NCI-H128 (cell line): ENCODE data around the gene ORC3.
"Not testable (repeated sequence)": the region's sequence is repeated elsewhere in the genome, so short reads cannot be mapped to it uniquely, and the experiment has no call there.

Source experiments
- DNase-seq: peaks from one replicate; lab custom pipeline; 2025; ENCODE audit not compliant: unreplicated experiment; lab: John Stamatoyannopoulos, UW

ORC3 gene

GRCh38 chr6:87690441-87690840 lies 100.5 kb downstream of the ORC3 start:
- no peak for DNase-seq

GRCh38 chr6:87692086-87692485 lies 102.2 kb downstream of the ORC3 start:
- no peak for DNase-seq

DNA sequence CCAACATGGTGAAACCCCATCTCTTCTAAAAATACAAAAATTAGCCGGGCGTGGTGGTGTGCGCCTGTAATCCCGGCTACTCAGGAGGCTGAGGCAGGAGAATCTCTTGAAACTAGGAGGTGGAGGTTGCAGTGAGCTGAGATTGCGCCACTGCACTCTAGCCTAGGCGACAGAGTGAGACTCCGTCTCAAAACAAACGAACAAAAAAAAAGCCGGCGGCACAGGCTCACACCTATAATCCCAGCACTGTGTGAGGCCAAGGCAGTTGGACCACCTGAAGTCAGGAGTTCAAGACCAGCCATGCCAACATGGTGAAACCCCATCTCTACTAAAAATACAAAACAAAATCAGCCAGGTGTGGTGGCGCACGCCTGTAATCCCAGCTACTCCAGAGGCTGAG lies 106.9 kb downstream of the ORC3 start:
- not testable (repeated sequence) for DNase-seq

- no peak for DNase-seq
Measured at GRCh38 chr6:87697581-87698546, 107.9 kb downstream of the ORC3 start.

DNA sequence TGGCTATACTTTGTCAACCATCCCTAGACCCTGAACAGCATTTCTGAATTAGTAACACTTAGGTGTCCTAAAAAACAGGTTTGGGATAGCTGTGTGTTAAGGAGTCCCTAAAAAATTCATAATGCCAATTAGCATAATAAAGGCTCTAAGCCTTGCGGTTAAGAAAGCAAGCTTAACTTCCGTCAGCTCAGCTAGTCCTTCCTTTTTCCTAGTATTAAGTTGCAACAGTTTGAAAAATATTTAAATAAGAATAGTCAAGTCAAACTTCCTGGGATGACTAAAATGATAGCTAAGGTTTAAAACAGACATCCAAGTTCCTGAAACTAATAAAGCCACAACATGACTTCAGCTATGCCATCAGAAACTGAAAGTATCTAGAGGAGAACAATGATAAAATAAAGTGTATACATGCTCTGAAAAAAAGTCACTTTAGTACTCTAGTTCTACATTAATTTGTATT lies 108.6 kb downstream of the ORC3 start:
- no peak for DNase-seq

DNA sequence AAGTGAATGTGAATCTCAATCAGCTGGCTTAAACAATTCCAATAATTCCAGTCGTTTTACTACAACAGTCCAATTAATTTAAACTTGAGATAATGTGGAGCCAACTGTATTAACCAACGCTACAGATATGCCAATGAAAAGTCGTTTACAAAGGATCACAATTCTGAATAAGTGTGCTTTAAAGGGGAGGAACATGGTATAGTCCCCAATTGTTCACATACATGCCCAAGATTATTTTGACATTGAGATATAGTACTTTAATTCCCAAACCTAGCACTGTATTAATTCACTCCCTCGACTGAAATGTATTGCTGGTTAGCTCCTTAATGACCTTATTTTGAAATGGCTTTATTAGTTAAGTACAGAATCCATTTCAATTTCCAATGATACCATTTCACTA lies 109.6 kb downstream of the ORC3 start:
- DNase-seq: no peak

DNA sequence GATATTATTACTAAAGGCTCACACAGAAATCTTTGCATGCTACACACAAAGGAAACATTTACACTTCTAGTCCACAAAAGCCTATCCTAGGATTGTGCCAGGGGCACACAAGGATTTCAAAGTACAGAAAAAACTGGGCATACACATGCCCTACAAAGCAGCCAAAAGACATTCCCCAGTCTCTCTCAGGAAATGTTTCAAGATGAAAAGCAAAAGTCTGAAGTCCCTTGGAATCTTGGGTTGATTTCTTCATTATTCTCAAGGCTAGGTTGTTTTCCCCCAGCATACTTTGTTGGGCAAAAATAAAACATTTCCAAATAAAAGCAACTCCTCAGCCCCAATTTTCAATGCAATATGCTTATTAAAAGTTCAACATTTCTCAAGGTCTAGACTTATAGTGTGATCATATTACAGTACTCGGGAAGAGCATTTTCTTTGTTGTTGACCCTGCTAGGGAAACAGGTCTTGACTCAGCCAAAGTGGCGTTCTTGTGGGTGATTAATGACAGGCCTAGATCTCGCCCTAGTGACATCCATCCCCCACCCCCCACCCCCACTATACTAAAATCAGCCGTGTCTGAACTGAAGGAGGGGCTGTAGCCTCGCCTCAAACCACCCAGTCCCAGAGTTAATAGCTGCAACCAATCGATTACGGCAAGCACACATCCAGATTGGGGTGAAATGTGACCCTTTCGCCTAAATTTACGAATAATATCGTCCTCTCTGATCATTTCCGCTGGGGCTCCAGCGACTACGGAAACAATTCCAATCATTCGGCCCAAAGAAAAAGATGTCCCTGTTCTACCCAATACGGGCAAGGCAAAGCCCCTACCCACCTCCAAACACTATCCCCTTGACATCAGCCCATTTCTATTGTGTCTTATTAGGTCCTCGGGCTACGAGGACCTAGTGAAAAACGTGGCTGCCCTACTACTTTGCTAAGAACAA lies 110.7 kb downstream of the ORC3 start:
- peak; percentile 19 for DNase-seq

- no peak for DNase-seq
Measured at GRCh38 chr6:87701344-87701675, 111.4 kb downstream of the ORC3 start.

DNA sequence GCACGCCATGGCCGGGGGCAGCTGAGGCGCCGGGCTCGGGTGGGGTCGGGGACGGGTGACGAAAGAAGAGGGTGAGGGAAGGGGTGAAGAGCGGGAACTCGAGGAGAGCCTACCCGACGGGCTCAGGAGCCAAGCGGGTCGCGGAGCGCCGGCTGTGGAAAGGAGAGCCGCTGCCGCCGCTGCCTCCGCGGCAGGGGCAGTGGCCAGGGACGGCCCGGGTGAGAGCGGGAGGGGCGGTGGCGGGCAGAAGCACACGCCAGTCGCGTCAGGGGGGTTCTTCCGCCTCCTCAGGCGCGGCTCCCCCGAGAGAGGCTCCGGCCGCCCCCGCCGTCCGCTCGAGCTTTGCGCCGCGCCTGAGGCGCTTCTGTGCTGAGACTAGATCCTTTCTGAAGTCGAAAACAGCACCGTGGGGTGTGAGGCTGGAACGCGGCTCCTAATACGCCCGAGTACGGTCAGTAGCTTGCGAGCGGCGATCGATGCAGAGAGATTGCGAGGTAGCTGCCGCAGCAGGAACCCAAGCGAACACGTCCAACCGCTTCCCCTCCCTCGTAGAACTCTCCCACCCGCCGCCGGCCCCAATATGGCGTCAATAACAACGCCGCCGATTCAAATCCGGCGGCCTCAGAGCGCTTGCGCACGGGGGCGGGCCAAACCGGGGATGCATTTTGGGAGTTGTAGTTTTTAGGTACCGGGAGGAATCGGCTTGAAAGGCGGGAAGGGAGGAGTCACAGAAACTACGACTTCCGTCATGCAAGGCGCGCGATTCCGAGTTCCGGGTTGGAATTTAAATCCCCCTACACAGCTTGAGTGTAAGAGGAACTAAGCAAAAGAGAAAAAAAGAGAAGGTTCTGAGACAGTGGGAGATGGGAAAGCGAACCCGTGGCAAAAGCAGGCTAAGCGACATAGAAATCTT lies 112.0 kb downstream of the ORC3 start, which contains the start of gene AKIRIN2:
Gene AKIRIN2, minus strand, starts transcription at position 558 of the 913 bp plus-strand sequence. Its CDS starts 549 bp downstream, at position 9.
- peak; percentile 98 for DNase-seq

- no peak for DNase-seq
Measured at GRCh38 chr6:87702589-87702945, 112.6 kb downstream of the ORC3 start.

DNA sequence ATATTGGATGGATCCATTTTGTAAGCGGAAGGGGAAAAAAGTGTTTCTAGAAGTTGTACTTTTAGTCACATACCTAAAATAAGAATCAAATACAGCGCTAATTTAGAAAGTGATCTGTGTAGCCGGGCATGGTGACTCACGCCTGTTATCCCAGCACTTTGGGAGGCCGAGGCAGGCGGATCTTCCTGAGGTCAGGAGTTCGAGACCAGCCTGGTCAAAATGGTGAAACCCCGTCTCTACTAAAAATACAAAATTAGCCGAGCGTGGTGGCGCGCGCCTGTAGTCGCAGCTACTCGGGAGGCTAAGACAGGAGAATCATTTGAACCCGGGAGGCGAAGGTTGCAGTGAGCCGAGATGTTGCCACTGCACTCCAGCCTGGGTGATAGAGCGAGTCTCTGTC lies 113.1 kb downstream of the ORC3 start:
- not testable (repeated sequence) for DNase-seq

DNA sequence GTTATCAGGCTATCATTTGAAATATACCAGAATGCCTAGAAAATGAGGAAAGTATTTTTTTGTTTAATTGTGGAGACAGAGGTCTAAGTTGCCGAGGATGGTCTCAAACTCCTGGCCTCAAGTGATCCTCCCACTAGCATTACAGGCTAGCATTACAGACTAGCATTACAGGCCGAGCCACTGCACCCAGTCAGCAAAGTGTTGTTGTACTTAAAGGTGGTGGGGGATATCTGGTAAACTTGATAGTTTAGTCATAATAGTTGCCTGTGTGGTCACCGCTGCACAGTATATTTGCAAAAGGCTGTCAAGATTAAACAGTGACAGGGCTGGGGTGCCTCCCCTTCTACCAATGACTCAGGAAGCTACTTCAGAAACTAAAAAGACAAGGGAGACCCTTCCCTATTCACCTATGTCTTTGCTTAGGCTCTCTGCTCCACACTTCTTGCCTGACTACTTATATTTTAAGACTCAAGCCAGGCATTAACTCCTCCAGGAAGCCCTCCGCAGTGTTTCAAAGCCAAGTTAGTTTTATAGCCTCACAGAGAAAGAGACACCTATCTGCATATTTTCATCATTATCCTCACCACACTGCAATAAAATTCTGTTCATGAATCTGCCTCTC lies 115.2 kb downstream of the ORC3 start:
- no peak for DNase-seq

GRCh38 chr6:87706187-87706966 lies 116.4 kb downstream of the ORC3 start:
- DNase-seq: no peak

- DNase-seq: not testable (repeated sequence)
Measured at GRCh38 chr6:87708581-87709427, 118.9 kb downstream of the ORC3 start.

- no peak for DNase-seq
Measured at GRCh38 chr6:87710090-87710489, 120.2 kb downstream of the ORC3 start.

DNA sequence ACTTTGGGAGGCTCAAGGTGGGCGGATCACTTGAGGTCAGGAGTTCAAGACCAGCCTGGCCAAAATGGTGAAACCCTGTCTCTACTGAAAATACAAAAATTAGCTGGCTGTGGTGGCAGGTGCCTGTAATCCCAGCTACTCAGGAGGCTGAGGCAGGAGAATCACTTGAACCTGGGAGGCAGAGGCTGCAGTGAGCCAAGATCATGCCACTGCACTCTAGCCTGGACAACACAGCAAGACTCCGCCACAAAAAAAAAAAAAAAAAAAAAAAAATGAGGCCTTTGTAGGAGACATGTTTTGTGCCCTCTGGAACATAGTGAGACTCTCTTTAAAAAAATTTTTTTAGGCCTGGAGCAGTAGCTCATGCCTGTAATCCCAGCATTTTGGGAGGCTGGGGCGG lies 122.8 kb downstream of the ORC3 start:
- not testable (repeated sequence) for DNase-seq

DNA sequence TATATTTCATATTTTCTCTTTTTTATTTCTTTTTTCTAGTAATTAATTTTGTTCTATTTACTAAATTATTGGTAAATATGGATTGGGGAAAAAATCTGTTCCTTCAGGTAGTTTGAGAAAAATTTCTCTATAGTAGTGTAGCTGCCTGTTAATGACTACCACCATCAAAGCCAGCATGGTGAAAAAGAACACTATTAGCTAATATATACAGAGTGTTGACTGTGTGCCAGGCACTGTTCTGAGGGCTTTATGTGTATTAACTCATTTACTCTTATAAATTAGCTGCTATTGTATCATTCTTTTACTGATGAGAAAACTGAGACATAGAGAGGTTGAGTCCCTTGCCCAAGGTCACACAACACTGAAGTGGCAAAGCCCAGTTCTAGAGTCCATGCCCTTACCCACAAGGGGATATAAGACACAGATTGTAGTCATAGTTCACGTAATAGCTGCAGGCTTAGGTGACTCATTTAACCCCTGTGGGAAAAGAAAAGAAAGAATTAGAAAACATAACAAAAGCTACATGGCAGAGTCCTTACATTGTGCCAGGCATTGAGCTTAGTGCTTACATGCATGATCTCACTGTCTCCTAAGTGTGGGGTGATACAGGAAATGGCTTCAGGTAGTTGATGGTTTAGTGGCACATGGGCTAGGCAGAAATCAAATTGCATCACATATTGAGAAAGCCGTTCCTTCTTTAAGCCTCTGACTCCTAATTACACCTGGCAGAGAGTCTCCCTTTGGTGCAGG lies 124.3 kb downstream of the ORC3 start:
- no peak for DNase-seq
